GM12891 (cell line): ENCODE measurements around the gene SGSH.

ENCODE experiments used
- POLR2A ChIP-seq: IDR thresholded peaks from 2 replicates; pipeline ENCODE4 v1.6.1; 2011; ENCODE audit warnings: low read depth, low read length, control low read depth
- TAF1 ChIP-seq: IDR thresholded peaks from 2 replicates; pipeline ENCODE4 v1.6.1; 2011; ENCODE audit warnings: low read depth, low read length, control low read depth

GRCh38 chr17:80176757-80177156, 43.4 kb downstream of the SGSH start:
- TF ChIP-seq POLR2A (no peak), TAF1 (no peak)
